Mucosa of descending colon (tissue), 3 donors: ENCODE data around the gene TUBB3. TPM values are rescaled to one million over a fixed set of nuclear protein-coding genes. Genes with fewer than 3 reads are reported as not detected.
A peak's percentile ranks its signal among the peaks of the same experiment; 100 is the strongest.

ENCODE experiments used
- ATAC-seq: fragments of 200-7000 bp; cut with Tn5 transposase; one replicate; pipeline ENCODE4 v1.9.1; 2020; ENCODE audit warnings: mild to moderate bottlenecking, moderate library complexity
- DNase-seq, 3 donors: peaks; one replicate each; pipeline ENCODE4 v3.0.0-alpha.2; 2020
- H3K36me3 ChIP-seq: fragments of 200-600 bp; one replicate; pipeline ENCODE4 v1.8.0; 2021; ENCODE audit warnings: low read depth, mild to moderate bottlenecking
- H3K4me1 ChIP-seq: fragments of 200-600 bp; one replicate; pipeline ENCODE4 v1.8.0; 2021; ENCODE audit warnings: low read depth, mild to moderate bottlenecking
- H3K4me3 ChIP-seq: fragments of 200-600 bp; one replicate; pipeline ENCODE4 v1.8.0; 2021; ENCODE audit warnings: mild to moderate bottlenecking
- H3K9me3 ChIP-seq: fragments of 200-600 bp; one replicate; pipeline ENCODE4 v1.8.0; 2021; ENCODE audit warnings: mild to moderate bottlenecking
- intact Hi-C, 2 donors: fragments of 100-400 bp; cut with DNase I in 1 of 2; cut with micrococcal nuclease in 1 of 2; formaldehyde crosslinking; loops; one replicate each; pipeline versions ENCODE4 v1.11.0 to v1.11.1; 2022; cut with DNase I, micrococcal nuclease
- total RNA-seq, 3 donors: library from RNA; stranded (reverse); fragmentation: NEBNext Ultra II Directional in 2 of 3; extraction: Animal tissue kit (Norgen Biotek cat#: 25700) in 2 of 3; gene quantifications; one replicate each; pipeline versions ENCODE4 v1.2.1 to v1.2.4, GENCODE V29; 2021 to 2023
- TF ChIP-seq, protein P1 (sequence below): fragments of 200-600 bp; IDR thresholded peaks from one replicate; pipeline ENCODE4 v1.8.0; 2022; ENCODE audit warnings: antibody characterized with exemption, mild to moderate bottlenecking
- donor health status: DM: no; HTN: no; CAD: no; lungs with moderate emphysema.
- donor health status: DM: no; HTN: no; CAD: no.
- donor health status: DM: no; HTN: yes; CAD: no.

The TUBB3 gene
- total RNA-seq, 3 donors from 2014 or later = 1.8 to 26.8 (median 7.5) TPM

DNA sequence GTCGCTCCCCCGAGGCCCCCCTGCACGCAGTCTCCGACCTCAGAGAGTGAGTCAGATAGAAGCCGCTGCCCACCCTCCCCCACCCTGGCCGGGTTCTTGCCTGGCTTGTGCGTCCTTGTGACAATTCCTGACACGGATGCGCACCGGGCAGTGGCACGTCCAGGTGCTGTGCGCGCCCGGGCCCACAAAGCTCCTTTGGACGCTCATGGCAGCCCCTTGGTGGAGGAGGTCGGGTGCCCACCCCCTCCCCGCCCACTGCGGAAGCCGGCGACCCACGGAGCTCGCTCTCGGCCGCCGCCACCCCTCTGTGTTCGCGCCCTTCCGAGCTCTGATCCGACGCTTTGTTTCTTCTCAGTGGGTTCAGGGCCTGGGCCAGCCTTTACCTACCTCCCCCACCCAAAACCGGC is 662 bp upstream of the TUBB3 start:
- H3K9me3 ChIP-seq = no peaks in the 10 kb centered on the region
- no peaks in the 10 kb centered on the region for H3K36me3 ChIP-seq
- TF ChIP-seq, protein P1, sequence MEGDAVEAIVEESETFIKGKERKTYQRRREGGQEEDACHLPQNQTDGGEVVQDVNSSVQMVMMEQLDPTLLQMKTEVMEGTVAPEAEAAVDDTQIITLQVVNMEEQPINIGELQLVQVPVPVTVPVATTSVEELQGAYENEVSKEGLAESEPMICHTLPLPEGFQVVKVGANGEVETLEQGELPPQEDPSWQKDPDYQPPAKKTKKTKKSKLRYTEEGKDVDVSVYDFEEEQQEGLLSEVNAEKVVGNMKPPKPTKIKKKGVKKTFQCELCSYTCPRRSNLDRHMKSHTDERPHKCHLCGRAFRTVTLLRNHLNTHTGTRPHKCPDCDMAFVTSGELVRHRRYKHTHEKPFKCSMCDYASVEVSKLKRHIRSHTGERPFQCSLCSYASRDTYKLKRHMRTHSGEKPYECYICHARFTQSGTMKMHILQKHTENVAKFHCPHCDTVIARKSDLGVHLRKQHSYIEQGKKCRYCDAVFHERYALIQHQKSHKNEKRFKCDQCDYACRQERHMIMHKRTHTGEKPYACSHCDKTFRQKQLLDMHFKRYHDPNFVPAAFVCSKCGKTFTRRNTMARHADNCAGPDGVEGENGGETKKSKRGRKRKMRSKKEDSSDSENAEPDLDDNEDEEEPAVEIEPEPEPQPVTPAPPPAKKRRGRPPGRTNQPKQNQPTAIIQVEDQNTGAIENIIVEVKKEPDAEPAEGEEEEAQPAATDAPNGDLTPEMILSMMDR = no peak
- ATAC-seq (peak; percentile 2), DNase-seq (peak; percentile 66 to 86 (median 71))
- intact Hi-C loops = no loop called here
- no peak overlapping the region for H3K4me3 ChIP-seq
- peaks cover 43% of the 10 kb centered on the region for H3K4me1 ChIP-seq

- intact Hi-C loops = no loop called here
- Histone ChIP-seq H3K4me3 (no peak overlapping the region), H3K9me3 (no peaks in the 10 kb centered on the region), H3K36me3 (no peaks in the 10 kb centered on the region), H3K4me1 (peaks cover 30% of the 10 kb centered on the region)
- DNase-seq = peak in 2 of 3 donors; percentile 11 to 56
- TF ChIP-seq, protein P1 = no peak
- ATAC-seq = no peak
These were observed 626 bp downstream of the TUBB3 start for GRCh38 chr16:89923640-89924296.

DNA sequence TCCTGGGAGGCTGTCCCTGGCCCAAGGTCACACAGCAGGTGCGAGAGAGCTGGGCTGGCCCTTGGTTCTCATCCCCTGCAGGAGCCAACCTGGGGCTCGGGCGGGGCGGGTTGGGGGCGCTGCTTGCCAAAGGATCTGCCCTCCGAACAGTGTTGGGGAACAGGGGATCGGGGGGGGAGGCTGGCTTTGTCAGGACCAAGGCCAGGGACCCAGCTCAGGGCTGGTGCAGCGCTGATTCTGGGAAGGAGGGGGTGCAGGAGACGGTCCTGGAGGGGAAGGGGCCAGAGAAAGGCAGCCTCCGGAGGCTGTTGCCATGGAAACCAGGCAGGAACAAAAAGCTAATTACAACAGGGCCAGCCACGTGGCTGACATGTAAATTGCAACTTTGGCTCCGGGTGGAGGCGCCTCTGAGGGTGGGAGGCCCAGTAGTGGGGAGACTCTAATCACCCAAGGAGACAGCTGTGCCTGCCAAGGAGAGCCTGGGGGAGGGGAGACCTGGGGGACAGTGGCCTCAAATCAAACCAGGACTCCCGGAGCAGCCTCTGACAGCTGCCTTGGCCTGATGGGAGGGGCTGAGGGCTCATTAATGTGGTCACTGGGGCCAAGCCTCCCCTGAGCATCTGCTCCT is 1.3 kb downstream of the TUBB3 start:
- TF ChIP-seq, protein P1 = no peak
- no peaks in the 10 kb centered on the region for H3K36me3 ChIP-seq
- no peak overlapping the region for H3K4me3 ChIP-seq
- DNase-seq = peak in 2 of 3 donors; percentile 40 to 51
- no peak for ATAC-seq
- H3K4me1 ChIP-seq = peaks cover 27% of the 10 kb centered on the region
- intact Hi-C loops = no loop called here
- H3K9me3 ChIP-seq = no peaks in the 10 kb centered on the region

- H3K4me1 ChIP-seq = peaks cover 27% of the 10 kb centered on the region
- intact Hi-C loops = no loop called here
These were observed 1.8 kb downstream of the TUBB3 start for GRCh38 chr16:89924925-89925307.

GRCh38 chr16:89925596-89926079 is 2.5 kb downstream of the TUBB3 start:
- no peaks in the 10 kb centered on the region for H3K36me3 ChIP-seq
- H3K4me1 ChIP-seq = peaks cover 27% of the 10 kb centered on the region
- TF ChIP-seq, protein P1 = no peak
- no peaks in the 10 kb centered on the region for H3K9me3 ChIP-seq
- intact Hi-C loops = no loop called here
- no peak overlapping the region for H3K4me3 ChIP-seq
- ATAC-seq (no peak), DNase-seq (no peak)

More at GRCh38 chr16:89924925-89925307, 1.8 kb downstream of the TUBB3 start:
- Histone ChIP-seq H3K36me3 (no peaks in the 10 kb centered on the region), H3K4me3 (no peak overlapping the region), H3K9me3 (no peaks in the 10 kb centered on the region)
- no peak for ATAC-seq
- TF ChIP-seq, protein P1 = no peak
- DNase-seq = no peak
